Naive thymus-derived CD4-positive, alpha-beta T cell (primary cell): Measurements from ENCODE around the gene FGF3. TPM values are rescaled to one million over a fixed set of nuclear protein-coding genes. Genes with fewer than 3 reads are reported as not detected.

ENCODE experiments used
- ATAC-seq: fragments of 150-1000 bp; cut with Tn5 transposase; 2 replicates; pipeline ENCODE4 v1.10.0; 2021; ENCODE audit warnings: mild to moderate bottlenecking, moderate library complexity
- CTCF ChIA-PET: fragments of 350-600 bp; sonication (Branson Sonifier 250); formaldehyde crosslinking; loops from one replicate; lab custom pipeline; 2021; ENCODE audit warnings: antibody characterized with exemption; lab: Charles Lee
- POLR2A ChIA-PET: fragments of 350-600 bp; sonication (Branson Sonifier 250); formaldehyde crosslinking; loops from one replicate; lab custom pipeline; 2021; ENCODE audit warnings: antibody characterized with exemption, inconsistent platforms; lab: Charles Lee
- DNase-seq, 9 donors: peaks; one replicate each; pipeline versions ENCODE4 v3.0.0 to v3.0.0-alpha.2; 2020 to 2022; ENCODE audit warnings: mixed read lengths in 1 of 9
- H3K27ac ChIP-seq: one replicate; pipeline ENCODE4 v1.7.0; 2013; ENCODE audit warnings: mild to moderate bottlenecking, low read depth, low read length, moderate library complexity
- H3K27me3 ChIP-seq, 2 donors: one replicate each; pipeline ENCODE4 v1.7.0; 2013; ENCODE audit warnings: low read length in 2 of 2, mild to moderate bottlenecking in 2 of 2, moderate library complexity in 2 of 2; ENCODE audit not compliant: control insufficient read depth in 2 of 2, insufficient read depth in 2 of 2
- H3K36me3 ChIP-seq, 3 experiments: 1 replicate in 2 of 3; 2 replicates in 1 of 3; pipeline ENCODE4 v1.7.0; 2013; ENCODE audit warnings: low read length in 3 of 3, mild to moderate bottlenecking in 3 of 3, moderate library complexity in 1 of 3; ENCODE audit not compliant: insufficient read depth in 3 of 3, control insufficient read depth in 2 of 3
- H3K4me1 ChIP-seq, 2 donors: one replicate each; pipeline ENCODE4 v1.7.0; 2013; ENCODE audit warnings: low read length in 2 of 2, mild to moderate bottlenecking in 2 of 2, moderate library complexity in 1 of 2; ENCODE audit not compliant: control insufficient read depth in 2 of 2, insufficient read depth in 2 of 2
- H3K4me3 ChIP-seq: 2 replicates; pipeline ENCODE4 v1.7.0; 2013; ENCODE audit warnings: mild to moderate bottlenecking, low read length
- H3K9me3 ChIP-seq, 3 experiments: 1 replicate in 2 of 3; 2 replicates in 1 of 3; pipeline ENCODE4 v1.7.0; 2013; ENCODE audit warnings: low read length in 3 of 3; ENCODE audit not compliant: control insufficient read depth in 2 of 3
- H3K27ac Mint-ChIP-seq, 9 donors: one replicate each; pipeline ENCODE4 v1.8.0; 2020 to 2022; ENCODE audit warnings: mixed read lengths in 9 of 9, mild to moderate bottlenecking in 8 of 9, moderate library complexity in 5 of 9, inconsistent platforms in 2 of 9
- H3K27me3 Mint-ChIP-seq, 5 donors: one replicate each; pipeline ENCODE4 v1.8.0; 2021 to 2022; ENCODE audit warnings: mixed read lengths in 5 of 5, mild to moderate bottlenecking in 1 of 5
- H3K36me3 Mint-ChIP-seq, 5 donors: one replicate each; pipeline ENCODE4 v1.8.0; 2020 to 2022; ENCODE audit warnings: mixed read lengths in 5 of 5, mild to moderate bottlenecking in 3 of 5, inconsistent platforms in 1 of 5
- H3K4me1 Mint-ChIP-seq, 7 donors: one replicate each; pipeline ENCODE4 v1.8.0; 2020 to 2022; ENCODE audit warnings: mixed read lengths in 7 of 7, mild to moderate bottlenecking in 3 of 7, inconsistent platforms in 1 of 7
- H3K4me3 Mint-ChIP-seq, 10 donors: one replicate each; pipeline ENCODE4 v1.8.0; 2020 to 2022; ENCODE audit warnings: mild to moderate bottlenecking in 10 of 10, mixed read lengths in 10 of 10, moderate library complexity in 6 of 10, inconsistent platforms in 2 of 10
- H3K9me3 Mint-ChIP-seq, 11 donors: one replicate each; pipeline ENCODE4 v1.8.0; 2020 to 2022; ENCODE audit warnings: mixed read lengths in 11 of 11, mild to moderate bottlenecking in 4 of 11, inconsistent platforms in 1 of 11, moderate library complexity in 1 of 11
- intact Hi-C, 2 donors: fragments of 100-400 bp; cut with micrococcal nuclease; formaldehyde crosslinking; loops; one replicate each; pipeline ENCODE4 v1.15.1; 2023
- polyA plus RNA-seq, 2 donors: library from polyadenylated mRNA; unstranded; fragments of 300-500 nt; fragmentation: Illumina TruSeq; gene quantifications; one replicate each; pipeline ENCODE4 v1.2.3, GENCODE V29; 2021
- total RNA-seq, 6 experiments: library from RNA in 5 of 6; stranded (reverse) in 5 of 6; gene quantifications; 1 replicate in 5 of 6; 2 replicates in 1 of 6; pipeline ENCODE4 v1.2.3 and lab custom pipeline; 2021 to 2026

The FGF3 gene
- total and polyA plus RNA-seq, 7 experiments from 2014 or later = not detected

- no peak overlapping the region for H3K27ac Mint-ChIP-seq
- H3K4me1 Mint-ChIP-seq = no peaks in the 10 kb centered on the region
- H3K4me3 Mint-ChIP-seq = no peak overlapping the region
- H3K27me3 Mint-ChIP-seq = peaks cover 6 to 21% (median 11%) of the 10 kb centered on the region in 5 donors
- ATAC-seq (no peak), DNase-seq (no peak)
- H3K36me3 Mint-ChIP-seq = no peaks in the 10 kb centered on the region
- intact Hi-C loops = no loop called here
- H3K9me3 ChIP-seq = no peaks in the 10 kb centered on the region
- H3K9me3 Mint-ChIP-seq = peaks cover 0 to 3% (median 0%) of the 10 kb centered on the region in 11 donors
- CTCF ChIA-PET = interaction anchor here (0.7 kb wide), 1 partner anchor 479 kb away, joined by 5 read pairs; no protein-coding TSS in a partner anchor
- no peaks in the 10 kb centered on the region for H3K27me3 ChIP-seq
- H3K4me1 ChIP-seq = no peaks in the 10 kb centered on the region
- H3K27ac ChIP-seq = no peak overlapping the region
- H3K36me3 ChIP-seq = no peaks in the 10 kb centered on the region
- POLR2A ChIA-PET = no interaction called here
- no peak overlapping the region for H3K4me3 ChIP-seq
Measured at GRCh38 chr11:69804769-69805508, 14.3 kb downstream of the FGF3 start.

- no peaks in the 10 kb centered on the region for H3K9me3 ChIP-seq
- Mint-ChIP-seq H3K36me3 (no peaks in the 10 kb centered on the region), H3K27ac (no peak overlapping the region), H3K4me3 (no peak overlapping the region), H3K27me3 (peaks cover 0 to 16% (median 7%) of the 10 kb centered on the region in 5 donors), H3K4me1 (no peaks in the 10 kb centered on the region), H3K9me3 (peaks cover 0 to 6% (median 0%) of the 10 kb centered on the region in 11 donors)
- CTCF ChIA-PET = no interaction called here
- no peak overlapping the region for H3K27ac ChIP-seq
- ATAC-seq = no peak
- H3K4me1 ChIP-seq = no peaks in the 10 kb centered on the region
- intact Hi-C loops = no loop called here
- POLR2A ChIA-PET = no interaction called here
- H3K4me3 ChIP-seq = no peak overlapping the region
- H3K36me3 ChIP-seq = no peaks in the 10 kb centered on the region
- no peaks in the 10 kb centered on the region for H3K27me3 ChIP-seq
- DNase-seq = no peak
Measured at GRCh38 chr11:69803604-69804218, 15.5 kb downstream of the FGF3 start.

DNA sequence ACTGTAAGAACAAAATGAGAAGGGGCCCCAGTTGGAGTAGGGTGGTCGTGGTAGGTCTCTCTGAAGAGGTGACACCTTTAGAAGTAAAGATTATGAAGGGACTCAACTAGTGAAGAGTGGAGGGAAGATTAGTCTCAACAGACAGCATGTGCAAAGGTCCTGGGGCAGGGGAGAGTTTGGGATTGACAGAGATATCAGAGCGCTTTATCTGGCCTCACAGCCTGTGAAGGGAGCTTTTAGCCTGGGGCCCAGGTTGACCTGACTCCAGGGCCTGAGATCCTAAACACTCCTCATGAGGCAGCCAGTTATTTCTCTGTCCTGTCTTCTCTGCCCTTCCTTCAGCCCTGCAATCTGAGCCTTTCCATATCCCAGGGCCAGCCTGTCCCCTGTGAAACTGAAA, 16.2 kb downstream of the FGF3 start:
- DNase-seq = no peak
- no peak overlapping the region for H3K27ac ChIP-seq
- Mint-ChIP-seq H3K9me3 (peaks cover 0 to 6% (median 0%) of the 10 kb centered on the region in 11 donors), H3K4me3 (no peak overlapping the region), H3K4me1 (no peaks in the 10 kb centered on the region), H3K27ac (no peak overlapping the region), H3K36me3 (no peaks in the 10 kb centered on the region), H3K27me3 (peaks cover 0 to 13% (median 4%) of the 10 kb centered on the region in 5 donors)
- intact Hi-C loops = no loop called here
- CTCF ChIA-PET = no interaction called here
- H3K4me3 ChIP-seq = no peak overlapping the region
- H3K27me3 ChIP-seq = no peaks in the 10 kb centered on the region
- POLR2A ChIA-PET = no interaction called here
- no peaks in the 10 kb centered on the region for H3K36me3 ChIP-seq
- ATAC-seq = no peak
- no peaks in the 10 kb centered on the region for H3K4me1 ChIP-seq
- no peaks in the 10 kb centered on the region for H3K9me3 ChIP-seq

GRCh38 chr11:69802590-69802989, 16.6 kb downstream of the FGF3 start:
- ATAC-seq = no peak
- H3K27ac ChIP-seq = no peak overlapping the region
- H3K4me1 ChIP-seq = no peaks in the 10 kb centered on the region
- H3K36me3 Mint-ChIP-seq = no peaks in the 10 kb centered on the region
- ChIA-PET CTCF (no interaction called here), POLR2A (no interaction called here)
- peaks cover 0 to 6% (median 0%) of the 10 kb centered on the region in 11 donors for H3K9me3 Mint-ChIP-seq
- no peaks in the 10 kb centered on the region for H3K4me1 Mint-ChIP-seq
- H3K4me3 ChIP-seq = no peak overlapping the region
- intact Hi-C loops = no loop called here
- DNase-seq = no peak
- H3K9me3 ChIP-seq = no peaks in the 10 kb centered on the region
- H3K27ac Mint-ChIP-seq = no peak overlapping the region
- peaks cover 0 to 13% (median 4%) of the 10 kb centered on the region in 5 donors for H3K27me3 Mint-ChIP-seq
- no peaks in the 10 kb centered on the region for H3K27me3 ChIP-seq
- H3K4me3 Mint-ChIP-seq = no peak overlapping the region
- no peaks in the 10 kb centered on the region for H3K36me3 ChIP-seq

DNA sequence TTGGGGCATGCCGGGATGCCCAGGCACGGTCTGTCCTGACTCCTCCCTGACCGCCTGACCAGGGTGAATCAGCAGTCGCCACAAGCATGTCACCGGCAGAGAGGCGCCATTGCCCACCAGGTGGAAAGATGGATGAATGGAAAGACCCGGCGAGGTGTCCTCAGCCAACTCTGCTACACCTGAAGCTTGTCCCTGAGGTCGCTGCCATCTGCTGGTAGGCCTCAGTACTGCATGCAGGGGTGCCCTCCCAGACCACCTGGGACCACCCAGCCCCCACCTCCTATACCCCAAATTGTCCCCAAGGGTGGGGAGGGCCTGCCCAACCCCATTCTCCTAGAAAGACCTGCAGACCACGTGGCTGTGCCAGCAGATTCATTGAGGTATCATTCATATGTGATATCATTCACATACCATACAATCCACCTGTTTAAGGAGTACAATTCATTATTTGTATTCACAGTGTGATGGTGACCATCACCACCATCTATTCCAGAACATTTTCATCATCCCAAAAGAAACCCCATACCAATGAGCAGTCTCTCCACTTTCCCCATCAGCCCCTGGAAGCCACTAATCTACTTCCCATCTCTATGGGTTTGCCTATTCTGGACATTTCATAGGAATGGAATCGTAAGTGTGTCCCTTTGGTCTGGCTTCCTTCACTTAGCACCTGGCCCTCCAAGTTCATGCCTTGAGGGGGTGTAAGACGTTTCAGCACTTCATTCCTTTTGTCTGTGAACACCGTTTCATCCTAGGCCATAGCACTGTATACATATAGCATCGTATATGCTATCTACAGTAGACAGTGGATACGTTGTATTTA, 17.5 kb downstream of the FGF3 start:
- Histone ChIP-seq H3K36me3 (no peaks in the 10 kb centered on the region), H3K4me1 (no peaks in the 10 kb centered on the region), H3K27me3 (no peaks in the 10 kb centered on the region), H3K4me3 (no peak overlapping the region), H3K9me3 (no peaks in the 10 kb centered on the region), H3K27ac (no peak overlapping the region)
- peak; percentile 38 for ATAC-seq
- POLR2A ChIA-PET = no interaction called here
- intact Hi-C loops = no loop called here
- H3K4me1 Mint-ChIP-seq = no peaks in the 10 kb centered on the region
- H3K9me3 Mint-ChIP-seq = peaks cover 0 to 6% (median 0%) of the 10 kb centered on the region in 11 donors
- peaks cover 0 to 13% (median 3%) of the 10 kb centered on the region in 5 donors for H3K27me3 Mint-ChIP-seq
- no peak overlapping the region for H3K27ac Mint-ChIP-seq
- no peak overlapping the region for H3K4me3 Mint-ChIP-seq
- no peaks in the 10 kb centered on the region for H3K36me3 Mint-ChIP-seq
- peak in 6 of 9 donors; percentile 2 to 30 (median 11) for DNase-seq
- CTCF ChIA-PET = interaction anchor here (0.6 kb wide), 1 partner anchor 105 kb away, joined by 3 read pairs; no protein-coding TSS in a partner anchor

GRCh38 chr11:69800278-69800677, 18.9 kb downstream of the FGF3 start:
- Mint-ChIP-seq H3K36me3 (no peaks in the 10 kb centered on the region), H3K27ac (no peak overlapping the region), H3K4me1 (peaks cover 0 to 2% (median 0%) of the 10 kb centered on the region in 7 donors), H3K27me3 (peaks cover 0 to 9% (median 0%) of the 10 kb centered on the region in 5 donors), H3K9me3 (peaks cover 0 to 6% (median 0%) of the 10 kb centered on the region in 11 donors), H3K4me3 (no peak overlapping the region)
- DNase-seq (no peak), ATAC-seq (no peak)
- H3K36me3 ChIP-seq = no peaks in the 10 kb centered on the region
- no peak overlapping the region for H3K4me3 ChIP-seq
- ChIA-PET CTCF (no interaction called here), POLR2A (no interaction called here)
- no peaks in the 10 kb centered on the region for H3K4me1 ChIP-seq
- intact Hi-C loops = no loop called here
- no peak overlapping the region for H3K27ac ChIP-seq
- H3K27me3 ChIP-seq = no peaks in the 10 kb centered on the region
- H3K9me3 ChIP-seq = no peaks in the 10 kb centered on the region
